Measurements from ENCODE around the gene DSCAML1.

The DSCAML1 gene

GRCh38 chr11:117796872-117797529 lies at the start of gene DSCAML1:
Gene DSCAML1, minus strand, starts transcription at chr11:117797216. Its CDS starts 137 bp downstream, at chr11:117797079.
- peak; percentile 40 for DNase-seq

- peak; percentile 75 for DNase-seq
Observed at GRCh38 chr11:117843666-117844484, 46.9 kb upstream of the DSCAML1 start.

GRCh38 chr11:117842131-117842941 lies 45.3 kb upstream of the DSCAML1 start:
- DNase-seq: no peak

GRCh38 chr11:117841551-117842031 lies 44.6 kb upstream of the DSCAML1 start:
- DNase-seq: no peak

GRCh38 chr11:117840881-117841550 lies 44.0 kb upstream of the DSCAML1 start:
- DNase-seq: no peak

DNA sequence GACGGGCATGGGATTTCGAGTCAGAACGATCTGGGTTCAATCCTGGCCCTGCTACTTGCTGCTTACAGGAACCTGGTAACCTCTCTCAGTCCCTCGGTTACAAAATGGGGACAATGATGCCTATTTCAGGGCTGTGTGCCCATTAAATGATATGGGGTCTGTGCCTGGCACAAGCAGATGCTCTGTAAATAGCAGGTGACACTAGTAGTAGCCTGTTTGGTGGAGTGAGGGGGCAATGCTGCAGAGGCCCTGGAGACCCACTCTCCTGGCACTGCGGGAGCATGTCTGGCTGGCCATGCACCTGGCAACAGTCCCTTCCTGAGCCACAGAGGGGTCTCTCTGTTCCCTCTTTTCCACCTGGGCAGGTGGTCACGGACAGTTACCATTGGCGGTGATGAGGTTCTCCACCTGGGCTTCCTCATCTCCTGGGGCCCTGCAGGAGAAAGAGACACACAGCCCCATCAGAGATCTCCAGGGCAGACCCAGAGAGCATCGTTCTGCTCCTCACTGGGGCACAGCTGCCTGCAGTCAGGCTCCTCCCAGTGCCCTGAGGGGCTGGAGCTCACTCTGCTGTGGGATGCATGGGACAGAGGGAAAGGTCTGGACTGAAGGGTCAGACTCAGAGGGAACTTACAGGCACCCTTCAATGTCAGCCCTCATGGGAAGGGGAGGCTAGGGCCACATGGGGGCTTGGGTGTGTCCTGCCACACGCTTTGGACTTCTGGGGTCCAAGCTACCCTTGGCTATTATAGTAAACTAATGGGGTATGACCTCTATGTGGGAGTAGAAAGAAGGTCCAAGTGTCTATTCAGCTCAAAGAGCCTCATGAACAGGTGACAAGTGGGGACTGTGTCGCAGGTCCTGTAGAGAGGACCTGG lies 43.2 kb upstream of the DSCAML1 start:
- no peak for DNase-seq

GRCh38 chr11:117839380-117839881 lies 42.4 kb upstream of the DSCAML1 start:
- DNase-seq: no peak

GRCh38 chr11:117838901-117839300 lies 41.9 kb upstream of the DSCAML1 start:
- no peak for DNase-seq

- no peak for DNase-seq
Observed at GRCh38 chr11:117837791-117838190, 40.8 kb upstream of the DSCAML1 start.

GRCh38 chr11:117837070-117837776 lies 40.2 kb upstream of the DSCAML1 start:
- no peak for DNase-seq

GRCh38 chr11:117836077-117836960 lies 39.3 kb upstream of the DSCAML1 start:
- DNase-seq: no peak

DNA sequence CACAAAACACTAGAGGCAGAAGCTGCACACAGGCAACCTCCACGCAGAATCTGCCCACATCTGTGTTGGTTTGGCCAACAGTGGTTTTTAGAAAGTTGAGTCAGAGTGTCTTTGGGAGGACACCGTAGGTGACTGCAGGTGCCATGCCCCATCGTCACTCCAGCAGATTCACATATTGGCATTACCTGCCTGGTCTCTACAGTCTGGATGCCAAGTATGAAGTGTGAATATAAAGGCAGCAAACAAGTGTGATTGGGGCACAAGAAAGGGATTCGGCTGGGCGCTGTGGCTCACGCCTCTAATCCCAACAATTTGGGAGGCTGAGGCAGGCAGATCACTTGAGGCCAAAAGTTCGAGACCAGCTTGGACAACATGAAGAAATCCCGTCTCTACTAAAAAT lies 38.6 kb upstream of the DSCAML1 start:
- DNase-seq: no peak

GRCh38 chr11:117834838-117835443 lies 37.9 kb upstream of the DSCAML1 start:
- DNase-seq: no peak

DNA sequence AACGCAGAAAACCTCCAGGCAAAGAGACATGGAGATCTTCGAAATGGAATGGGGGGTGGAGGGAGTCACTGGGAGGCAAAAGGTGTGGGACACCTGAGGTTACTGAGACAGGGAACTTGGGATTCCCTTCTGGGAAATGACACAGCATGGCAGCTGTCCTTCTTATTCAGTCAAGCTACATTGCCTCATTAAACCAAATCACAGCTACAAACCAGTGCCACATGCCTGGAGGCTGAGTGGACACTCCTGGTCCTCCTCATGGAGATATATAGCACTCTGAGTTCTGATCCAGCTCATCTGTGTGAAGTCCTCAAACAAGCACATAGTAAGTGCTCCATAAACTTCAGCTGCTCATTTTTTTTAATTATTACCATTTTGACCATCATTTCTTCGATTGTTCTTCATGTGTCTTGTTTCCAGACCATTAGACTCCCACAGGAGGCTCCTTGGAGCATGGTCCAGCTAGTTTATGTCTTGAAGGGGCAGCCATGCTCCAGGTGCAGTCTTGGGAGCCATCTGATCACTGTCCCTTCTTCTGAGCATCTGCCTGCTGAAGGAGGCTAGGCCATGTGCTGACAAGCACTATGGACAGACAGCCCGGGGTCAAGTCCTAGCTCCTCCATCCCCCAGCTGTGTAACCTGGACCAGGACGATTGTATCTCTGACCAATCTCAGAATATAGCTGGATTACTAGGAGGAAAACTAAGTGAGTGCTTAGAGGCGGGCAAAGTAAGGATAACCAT lies 37.2 kb upstream of the DSCAML1 start:
- no peak for DNase-seq

DNA sequence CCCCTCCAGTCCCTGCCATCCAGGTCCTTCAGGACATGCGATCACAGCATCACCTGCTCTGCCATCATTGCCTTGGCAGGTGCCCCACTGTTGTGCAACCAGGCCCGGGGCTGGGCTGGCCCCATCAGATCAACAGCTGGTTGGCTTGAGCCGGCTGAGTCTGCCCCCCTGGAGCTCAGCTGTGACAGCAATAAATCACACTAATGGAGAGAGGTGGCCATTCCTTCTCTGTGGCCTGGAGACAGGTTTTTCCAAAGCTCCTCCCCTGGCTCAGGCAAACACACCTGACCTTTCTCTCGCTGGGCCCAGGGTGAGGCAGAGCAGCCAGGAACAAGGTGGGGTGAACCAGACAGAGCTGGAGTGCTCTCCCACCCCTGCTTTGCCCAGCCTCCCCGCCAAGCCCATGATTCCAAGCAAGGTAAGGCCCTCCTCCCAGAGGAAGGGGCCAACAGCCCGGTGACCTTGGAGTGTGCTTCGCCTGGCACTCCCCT lies 36.4 kb upstream of the DSCAML1 start:
- DNase-seq: peak; percentile 100

DNA sequence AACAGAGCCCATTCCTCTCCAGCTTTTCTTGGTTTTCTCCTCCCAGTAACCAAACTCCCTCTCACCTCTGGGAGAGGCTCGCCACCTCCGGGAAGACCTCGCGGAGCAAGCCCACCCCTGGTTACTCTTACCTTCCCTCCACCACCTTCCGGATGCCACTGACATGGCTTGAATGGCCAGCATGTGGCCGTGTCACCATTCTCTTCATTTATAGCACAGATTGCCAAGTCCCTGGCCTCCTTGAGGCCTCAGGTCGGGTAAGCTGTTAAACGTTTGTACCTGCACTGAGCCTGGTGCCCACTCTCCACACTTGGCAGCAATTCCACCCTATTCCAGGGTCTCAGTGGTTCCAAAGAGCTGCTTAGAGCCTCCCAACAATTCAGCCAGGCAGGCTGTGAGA lies 35.5 kb upstream of the DSCAML1 start:
- DNase-seq: no peak

GRCh38 chr11:117831661-117832415 lies 34.8 kb upstream of the DSCAML1 start:
- DNase-seq: no peak
